Epithelial cell of esophagus (primary cell): Measurements from ENCODE around the gene GPR135.

Source experiments
- DNase-seq: peaks from one replicate; pipeline ENCODE4 v3.0.0; 2010; ENCODE audit warnings: low read depth
- H3K4me3 ChIP-seq: 2 replicates; pipeline ENCODE4 v1.5.1; 2011; ENCODE audit warnings: mild to moderate bottlenecking, low read length, control low read depth
- TF ChIP-seq, protein P1 (sequence below): IDR thresholded peaks from 2 replicates; pipeline ENCODE4 v1.5.1; 2011; ENCODE audit warnings: low read depth, mild to moderate bottlenecking, low read length, control low read depth, inconsistent platforms; ENCODE audit not compliant: insufficient read depth; ENCODE audit errors: missing control alignments

GPR135 gene

DNA sequence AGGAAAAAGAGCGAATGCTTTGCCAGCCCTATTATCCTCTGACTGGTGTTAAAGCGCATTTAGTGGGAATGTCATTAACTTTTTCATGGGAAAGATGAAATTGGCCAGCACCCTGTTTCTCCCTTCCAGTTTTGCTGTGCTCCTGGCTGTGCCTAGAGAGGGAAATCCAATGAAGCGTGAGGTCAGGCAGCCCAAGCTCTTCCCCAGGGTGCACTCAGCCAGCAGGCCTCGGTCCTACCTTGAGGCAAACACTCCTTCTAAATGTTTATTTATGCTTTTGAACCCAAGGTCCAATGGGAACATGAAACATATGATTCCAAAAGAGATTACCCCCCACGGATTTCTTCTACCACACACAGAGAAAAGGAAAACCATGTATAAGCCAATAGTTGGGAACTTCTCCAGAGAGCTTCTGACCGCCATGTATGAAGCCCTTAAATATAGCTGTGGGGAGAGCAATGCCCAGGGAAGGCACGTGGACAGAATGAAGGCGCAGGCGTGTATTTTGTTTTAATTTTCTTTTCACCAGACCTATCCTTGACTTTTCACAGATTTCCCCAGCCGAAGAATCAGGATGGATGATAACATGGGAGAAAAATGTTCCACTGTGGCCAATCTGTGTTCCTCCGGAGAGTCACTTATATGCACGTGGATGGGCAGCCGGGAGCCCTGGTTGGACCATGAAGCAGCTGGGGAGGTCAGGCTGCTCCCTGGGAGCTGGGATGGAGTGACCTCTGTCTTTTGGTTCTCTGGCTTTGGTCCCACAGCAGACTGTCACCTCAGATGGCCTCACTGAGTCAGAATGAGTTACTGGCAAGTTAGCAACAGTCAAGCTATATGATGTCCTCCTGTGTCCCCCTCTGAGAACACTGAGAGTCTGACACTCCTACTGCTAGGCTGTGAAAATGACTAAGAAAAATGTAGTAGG lies 37.3 kb downstream of the GPR135 start:
- TF ChIP-seq, protein P1, sequence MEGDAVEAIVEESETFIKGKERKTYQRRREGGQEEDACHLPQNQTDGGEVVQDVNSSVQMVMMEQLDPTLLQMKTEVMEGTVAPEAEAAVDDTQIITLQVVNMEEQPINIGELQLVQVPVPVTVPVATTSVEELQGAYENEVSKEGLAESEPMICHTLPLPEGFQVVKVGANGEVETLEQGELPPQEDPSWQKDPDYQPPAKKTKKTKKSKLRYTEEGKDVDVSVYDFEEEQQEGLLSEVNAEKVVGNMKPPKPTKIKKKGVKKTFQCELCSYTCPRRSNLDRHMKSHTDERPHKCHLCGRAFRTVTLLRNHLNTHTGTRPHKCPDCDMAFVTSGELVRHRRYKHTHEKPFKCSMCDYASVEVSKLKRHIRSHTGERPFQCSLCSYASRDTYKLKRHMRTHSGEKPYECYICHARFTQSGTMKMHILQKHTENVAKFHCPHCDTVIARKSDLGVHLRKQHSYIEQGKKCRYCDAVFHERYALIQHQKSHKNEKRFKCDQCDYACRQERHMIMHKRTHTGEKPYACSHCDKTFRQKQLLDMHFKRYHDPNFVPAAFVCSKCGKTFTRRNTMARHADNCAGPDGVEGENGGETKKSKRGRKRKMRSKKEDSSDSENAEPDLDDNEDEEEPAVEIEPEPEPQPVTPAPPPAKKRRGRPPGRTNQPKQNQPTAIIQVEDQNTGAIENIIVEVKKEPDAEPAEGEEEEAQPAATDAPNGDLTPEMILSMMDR = no peak
- DNase-seq = no peak

DNA sequence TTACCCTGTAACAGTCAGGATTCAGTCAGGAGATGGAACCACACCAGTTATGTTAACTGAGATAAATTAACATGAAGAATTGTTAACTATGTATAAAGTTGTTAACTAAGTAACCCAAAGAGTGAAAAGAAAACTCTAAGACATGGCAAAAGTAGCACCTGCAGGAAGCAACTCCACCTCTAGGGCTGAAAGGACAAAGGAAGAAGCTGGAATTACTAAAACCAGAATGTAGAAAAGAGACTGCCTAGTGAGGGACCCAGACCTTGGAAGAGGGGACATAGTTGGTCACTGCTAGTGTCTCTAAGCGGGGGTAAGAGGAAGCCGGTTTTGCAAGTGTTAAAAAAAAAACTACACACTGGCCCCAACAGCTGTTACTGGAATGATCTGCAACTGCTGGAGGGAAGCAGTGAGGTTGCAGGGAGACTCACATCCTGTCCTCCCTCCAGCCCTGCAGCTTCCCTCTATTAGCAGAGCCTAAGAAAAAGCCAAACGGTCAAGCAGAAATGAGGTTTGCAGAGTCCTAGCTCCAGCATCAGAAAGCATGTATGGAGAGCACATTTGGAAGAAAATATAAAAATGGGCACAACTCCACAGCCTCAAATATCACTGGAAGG lies 39.8 kb downstream of the GPR135 start:
- TF ChIP-seq, protein P1 = no peak
- no peak for DNase-seq
- H3K4me3 ChIP-seq = no peak overlapping the region

More for the DNA sequence above, 37.3 kb downstream of the GPR135 start:
- H3K4me3 ChIP-seq = no peak overlapping the region

DNA sequence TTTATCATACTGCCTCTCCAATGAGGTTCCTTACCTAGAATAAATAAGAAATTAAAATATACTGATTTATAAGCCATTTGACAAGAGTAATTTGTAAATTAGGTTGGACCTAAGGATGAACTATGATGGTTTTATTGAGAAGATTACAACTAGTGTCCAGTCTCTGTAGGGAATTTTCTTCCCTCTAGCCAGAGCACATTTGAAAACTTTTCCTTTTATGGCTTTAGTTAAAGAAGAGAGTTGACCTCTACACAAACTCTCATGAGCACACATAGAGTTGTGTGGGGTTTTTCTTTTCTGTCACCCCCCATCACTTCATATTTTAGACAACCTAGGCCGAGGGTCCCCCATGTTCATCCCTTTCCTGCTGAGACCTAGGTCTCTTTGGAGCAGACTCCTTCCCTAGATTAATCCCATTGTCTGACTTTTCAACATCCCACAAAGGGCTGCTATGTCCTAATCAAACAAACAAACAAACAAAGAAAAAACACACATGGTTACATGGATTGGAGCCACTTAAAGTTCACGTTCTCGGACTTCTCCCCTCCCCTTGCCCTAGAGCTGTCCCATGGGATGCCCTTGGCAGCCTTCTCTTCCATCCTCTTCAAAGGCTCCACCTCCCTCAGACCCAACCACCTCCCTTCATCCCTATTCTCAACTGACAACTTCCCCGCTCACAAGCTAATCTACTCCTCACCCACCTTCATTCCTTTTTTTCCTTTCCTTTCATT lies 40.7 kb downstream of the GPR135 start:
- no peak overlapping the region for H3K4me3 ChIP-seq
- TF ChIP-seq, protein P1 = no peak
- no peak for DNase-seq

DNA sequence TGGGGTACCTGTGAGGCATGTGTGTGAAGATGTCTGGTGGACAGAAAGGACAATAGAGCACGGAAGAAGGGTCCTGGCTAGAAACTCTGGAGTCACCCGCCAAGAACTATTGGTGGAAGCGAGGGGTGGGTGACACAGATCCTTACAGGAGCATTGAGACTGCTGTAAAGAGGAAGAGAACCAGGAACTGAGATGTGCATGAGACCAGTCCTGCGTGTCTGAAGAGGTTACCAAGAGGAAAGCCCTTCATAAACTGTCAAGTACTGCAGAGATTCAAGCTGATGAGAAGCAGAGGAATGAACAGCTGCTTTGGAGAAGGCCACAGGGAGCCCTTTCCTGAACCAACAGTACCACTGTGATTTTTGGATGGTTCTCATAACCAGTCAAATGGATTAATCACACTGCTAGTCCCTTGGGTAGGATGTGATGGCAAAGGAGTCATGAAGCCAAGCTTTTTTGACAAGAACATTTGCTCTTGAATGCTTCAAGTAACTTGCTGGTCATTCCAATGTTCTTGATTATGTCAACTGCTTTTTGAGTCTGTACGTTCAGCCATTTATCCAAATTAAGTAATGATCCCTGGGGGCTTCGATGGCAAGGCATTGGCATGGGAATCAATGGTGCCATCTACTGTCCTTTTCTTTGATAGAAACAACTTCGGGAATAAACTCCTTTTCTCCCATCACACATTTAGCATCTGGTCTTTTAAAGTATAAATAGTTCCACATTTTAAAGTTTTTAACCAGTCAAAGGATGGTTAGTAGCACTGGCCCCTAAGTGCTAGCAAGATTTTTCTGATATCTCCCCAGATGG lies 42.9 kb downstream of the GPR135 start:
- no peak for DNase-seq
- TF ChIP-seq, protein P1 = no peak
- no peak overlapping the region for H3K4me3 ChIP-seq

DNA sequence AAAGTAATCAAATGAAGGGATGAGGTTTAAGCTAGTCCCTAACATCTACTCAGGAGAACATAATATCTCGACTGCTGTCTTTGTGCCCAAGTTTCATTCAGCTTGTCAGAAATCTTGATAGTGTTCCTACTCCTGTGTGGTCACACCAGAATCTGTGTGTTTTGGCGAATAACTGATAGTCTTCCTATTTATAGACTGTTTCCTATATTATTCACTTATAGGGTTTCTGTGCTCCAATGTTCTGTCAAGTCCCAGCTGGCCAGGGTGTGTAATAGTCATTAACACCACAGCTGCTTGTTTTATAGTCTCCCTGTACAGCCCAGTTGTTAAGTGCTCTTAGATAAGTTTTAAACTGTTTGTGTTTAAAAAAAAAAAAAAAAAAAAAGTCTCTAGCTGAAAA lies 45.9 kb downstream of the GPR135 start:
- H3K4me3 ChIP-seq = no peak overlapping the region
- TF ChIP-seq, protein P1 = no peak
- DNase-seq = no peak

DNA sequence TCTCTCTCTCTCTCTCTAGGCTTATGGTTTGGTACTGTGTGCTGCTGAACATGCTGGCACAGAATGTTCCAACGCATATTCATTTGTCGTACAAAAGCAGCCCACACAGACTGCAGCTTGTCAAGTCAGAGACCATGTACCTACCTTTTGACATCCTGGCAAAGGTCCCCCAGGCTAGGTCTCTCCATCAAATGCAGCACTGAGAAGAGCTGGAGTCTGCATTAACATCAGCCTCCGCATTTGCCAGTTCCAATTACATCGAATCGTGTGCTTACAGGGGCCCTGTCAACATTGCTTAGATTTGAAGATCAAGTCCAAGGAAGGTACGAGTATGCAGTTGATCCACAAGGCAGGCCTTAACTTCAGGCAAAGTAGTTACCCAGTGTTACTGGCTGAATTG lies 47.9 kb downstream of the GPR135 start:
- H3K4me3 ChIP-seq = no peak overlapping the region
- TF ChIP-seq, protein P1 = no peak
- DNase-seq = no peak
